ENCODE measurements around the gene CCDC169. TPM values are rescaled to one million over a fixed set of nuclear protein-coding genes. Genes with fewer than 3 reads are reported as not detected.
A peak's percentile ranks its signal among the peaks of the same experiment; 100 is the strongest.

The CCDC169 gene
- total and polyA plus RNA-seq, 2 donors (not counting 3 experiments of a cell fraction or from before 2014, with no cell fraction given), result 1.2 to 2.5 TPM

GRCh38 chr13:36343766-36344165, 46.2 kb upstream of the CCDC169 start:
- H3K79me2 ChIP-seq (ENCODE audit: control insufficient read depth, insufficient read depth, low read length), result peaks cover 61% of the 10 kb centered on the region
- CTCF ChIA-PET, result interaction anchor here (1.1 to 1.3 kb wide), 2 partner anchors 20 to 46 kb away, joined by 3 read pairs; partner anchors contain the start of gene CCDC169
- no peak overlapping the region for H3K27ac ChIP-seq (ENCODE audit: insufficient read depth, low read depth, low read length)
- dilution Hi-C loops (cut with MboI; ENCODE audit: extremely low pct_ligation_motif_present, low sequenced_read_pairs), result no loop called here
- no peak overlapping the region for H2AFZ ChIP-seq (ENCODE audit: low read depth, low read length)
- H3K9me3 ChIP-seq (replicated peaks; ENCODE audit: control insufficient read depth, insufficient read depth, low read length), result no peaks in the 10 kb centered on the region
- TF ChIP-seq GATA2 (IDR thresholded peaks at IDR 0.05; ENCODE audit: insufficient read depth, insufficient read length, low read depth, low read length), result no peak
- TF ChIP-seq MAX (IDR thresholded peaks at IDR 0.05; ENCODE audit: insufficient read depth, insufficient read length), result no peak
- no peak for TF ChIP-seq POLR2AphosphoS5 (IDR thresholded peaks at IDR 0.05; ENCODE audit: insufficient read depth, low read depth, low read length)
- TF ChIP-seq MYC (IDR thresholded peaks at IDR 0.05; ENCODE audit: low read depth, low read length), result no peak
- no peak for TF ChIP-seq JUN (IDR thresholded peaks at IDR 0.05; ENCODE audit: borderline replicate concordance, insufficient read depth, insufficient read length, low read depth)
- TF ChIP-seq FOS (IDR thresholded peaks at IDR 0.05; ENCODE audit: borderline replicate concordance, insufficient read depth, low read length), result no peak
- H3K9ac ChIP-seq (replicated peaks; ENCODE audit: extremely low read depth, insufficient read depth, low read length), result no peak overlapping the region
- DNase-seq (ENCODE audit: low read depth, low spot score) (no peak), FAIRE-seq (no peak)
- peak overlapping the region; percentile 8 for H3K4me2 ChIP-seq (ENCODE audit: insufficient read depth, low read length)
- BruUV-seq (replicated peaks), result no TSS peak
- peaks cover 3% of the 10 kb centered on the region for H4K20me1 ChIP-seq (replicated peaks; ENCODE audit: control insufficient read depth, extremely low read depth, insufficient read depth, low read length)
- no peaks in the 10 kb centered on the region for H3K36me3 ChIP-seq (ENCODE audit: control insufficient read depth in 2 of 2, extremely low read depth in 1 of 2, insufficient read depth in 2 of 2, low read length in 2 of 2)
- no peaks in the 10 kb centered on the region for H3K27me3 ChIP-seq (ENCODE audit: control insufficient read depth in 2 of 2, insufficient read depth in 2 of 2, low read length in 2 of 2)
- H3K4me3 ChIP-seq (replicated peaks in 1 of 3; ENCODE audit: insufficient read depth in 1 of 3, low read depth in 1 of 3, low read length in 3 of 3), result no peak overlapping the region
- POLR2A ChIA-PET, result interaction anchor here (0.7 kb wide), 2 partner anchors 605 to 1681 kb away, joined by 3 to 6 read pairs; no protein-coding TSS in a partner anchor
- H3K9me1 ChIP-seq (replicated peaks; ENCODE audit: control insufficient read depth, extremely low read depth, insufficient read depth, low read length), result no peaks in the 10 kb centered on the region
- H3K4me1 ChIP-seq (ENCODE audit: control insufficient read depth, extremely low read depth, insufficient read depth, low read length), result peaks cover 14% of the 10 kb centered on the region
- intact Hi-C loops (cut with micrococcal nuclease), result loop anchor here (10.0 kb wide), 1 partner anchor 661 kb away; the partner anchor contains the start of gene EXOSC8

DNA sequence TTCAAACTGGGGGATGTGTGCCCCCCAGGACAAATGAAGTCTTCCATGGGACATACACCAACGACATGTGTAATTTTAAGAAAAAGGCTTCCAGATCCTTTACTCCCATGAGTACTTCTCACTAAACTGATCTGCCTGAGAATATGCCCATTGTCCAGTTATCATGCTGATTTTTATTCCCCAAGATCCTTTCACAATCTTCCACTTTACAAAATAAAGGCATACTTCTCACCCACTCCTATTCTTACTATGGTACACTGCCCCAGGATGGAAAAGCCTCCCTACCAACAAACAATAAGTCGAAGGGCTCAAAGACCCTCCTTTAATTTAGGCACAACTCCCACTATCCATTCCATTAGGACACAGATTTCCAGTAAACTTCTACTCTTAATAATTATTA, 45.1 kb upstream of the CCDC169 start:
- FAIRE-seq (no peak), DNase-seq (ENCODE audit: low read depth, low spot score) (no peak)
- peaks cover 3% of the 10 kb centered on the region for H4K20me1 ChIP-seq (replicated peaks; ENCODE audit: control insufficient read depth, extremely low read depth, insufficient read depth, low read length)
- peaks cover 72% of the 10 kb centered on the region for H3K79me2 ChIP-seq (ENCODE audit: control insufficient read depth, insufficient read depth, low read length)
- no peaks in the 10 kb centered on the region for H3K9me1 ChIP-seq (replicated peaks; ENCODE audit: control insufficient read depth, extremely low read depth, insufficient read depth, low read length)
- H3K27me3 ChIP-seq (ENCODE audit: control insufficient read depth in 2 of 2, insufficient read depth in 2 of 2, low read length in 2 of 2), result no peaks in the 10 kb centered on the region
- TF ChIP-seq MAX (IDR thresholded peaks at IDR 0.05; ENCODE audit: insufficient read depth, insufficient read length) (no peak), GATA2 (IDR thresholded peaks at IDR 0.05; ENCODE audit: insufficient read depth, insufficient read length, low read depth, low read length) (no peak), POLR2A (IDR thresholded peaks at IDR 0.05; ENCODE audit: low read depth, low read length) (no peak), FOS (IDR thresholded peaks at IDR 0.05; ENCODE audit: borderline replicate concordance, insufficient read depth, low read length) (no peak), POLR2AphosphoS5 (IDR thresholded peaks at IDR 0.05; ENCODE audit: insufficient read depth, low read depth, low read length) (no peak), CTCF (IDR thresholded peaks at IDR 0.05; ENCODE audit: extremely low read depth in 1 of 2, insufficient read depth in 1 of 2, low read depth in 1 of 2, low read length in 2 of 2) (no peak), EZH2 (IDR thresholded peaks at IDR 0.05; ENCODE audit: borderline replicate concordance, low read depth, low read length, severe bottlenecking) (no peak), JUN (IDR thresholded peaks at IDR 0.05; ENCODE audit: borderline replicate concordance, insufficient read depth, insufficient read length, low read depth) (no peak), MYC (IDR thresholded peaks at IDR 0.05; ENCODE audit: low read depth, low read length) (no peak)
- dilution Hi-C loops (cut with MboI; ENCODE audit: extremely low pct_ligation_motif_present, low sequenced_read_pairs), result no loop called here
- no peak overlapping the region for H3K9ac ChIP-seq (replicated peaks; ENCODE audit: extremely low read depth, insufficient read depth, low read length)
- H3K36me3 ChIP-seq (ENCODE audit: control insufficient read depth in 2 of 2, extremely low read depth in 1 of 2, insufficient read depth in 2 of 2, low read length in 2 of 2), result no peaks in the 10 kb centered on the region
- CTCF ChIA-PET, result no interaction called here
- no peaks in the 10 kb centered on the region for H3K9me3 ChIP-seq (replicated peaks; ENCODE audit: control insufficient read depth, insufficient read depth, low read length)
- peaks cover 14% of the 10 kb centered on the region for H3K4me1 ChIP-seq (ENCODE audit: control insufficient read depth, extremely low read depth, insufficient read depth, low read length)
- H2AFZ ChIP-seq (ENCODE audit: low read depth, low read length), result no peak overlapping the region
- H3K4me2 ChIP-seq (ENCODE audit: insufficient read depth, low read length), result no peak overlapping the region
- intact Hi-C loops (cut with micrococcal nuclease), result loop anchor here (10.0 kb wide), 1 partner anchor 662 kb away; the partner anchor contains the start of gene EXOSC8
- H3K27ac ChIP-seq (ENCODE audit: insufficient read depth, low read depth, low read length), result no peak overlapping the region
- no TSS peak for BruUV-seq (replicated peaks)
- POLR2A ChIA-PET, result no interaction called here
- no peak overlapping the region for H3K4me3 ChIP-seq (replicated peaks in 1 of 3; ENCODE audit: insufficient read depth in 1 of 3, low read depth in 1 of 3, low read length in 3 of 3)
